SKM-1 (cell line): ENCODE data around the gene KRTDAP.
"Not testable (repeated sequence)": the region's sequence is repeated elsewhere in the genome, so short reads cannot be mapped to it uniquely, and the experiment has no call there.

Source experiments
- DNase-seq: peaks from one replicate; lab custom pipeline; 2025; ENCODE audit not compliant: unreplicated experiment; lab: John Stamatoyannopoulos, UW

KRTDAP gene

DNA sequence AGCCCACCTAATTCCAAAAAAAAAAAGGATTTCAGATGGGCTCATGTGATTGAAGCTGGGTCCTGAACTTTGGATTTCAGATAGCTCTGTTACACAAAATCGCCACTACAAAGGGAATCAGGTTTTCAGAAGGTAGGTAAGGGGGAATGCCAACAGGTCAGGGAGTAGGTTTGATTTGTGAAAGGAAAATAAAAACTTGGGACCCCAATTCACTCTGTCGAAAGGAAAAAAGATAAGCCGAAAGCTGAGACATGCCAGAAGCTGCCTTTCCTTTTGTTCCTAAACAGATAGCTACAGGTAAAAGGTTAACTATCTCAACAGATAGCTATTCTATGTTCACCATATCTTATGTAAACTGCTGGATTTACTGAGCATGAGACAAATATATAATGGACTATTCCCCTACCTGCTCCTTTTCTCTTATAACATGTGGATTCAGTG, 4.0 kb downstream of the KRTDAP start:
- DNase-seq: no peak

DNA sequence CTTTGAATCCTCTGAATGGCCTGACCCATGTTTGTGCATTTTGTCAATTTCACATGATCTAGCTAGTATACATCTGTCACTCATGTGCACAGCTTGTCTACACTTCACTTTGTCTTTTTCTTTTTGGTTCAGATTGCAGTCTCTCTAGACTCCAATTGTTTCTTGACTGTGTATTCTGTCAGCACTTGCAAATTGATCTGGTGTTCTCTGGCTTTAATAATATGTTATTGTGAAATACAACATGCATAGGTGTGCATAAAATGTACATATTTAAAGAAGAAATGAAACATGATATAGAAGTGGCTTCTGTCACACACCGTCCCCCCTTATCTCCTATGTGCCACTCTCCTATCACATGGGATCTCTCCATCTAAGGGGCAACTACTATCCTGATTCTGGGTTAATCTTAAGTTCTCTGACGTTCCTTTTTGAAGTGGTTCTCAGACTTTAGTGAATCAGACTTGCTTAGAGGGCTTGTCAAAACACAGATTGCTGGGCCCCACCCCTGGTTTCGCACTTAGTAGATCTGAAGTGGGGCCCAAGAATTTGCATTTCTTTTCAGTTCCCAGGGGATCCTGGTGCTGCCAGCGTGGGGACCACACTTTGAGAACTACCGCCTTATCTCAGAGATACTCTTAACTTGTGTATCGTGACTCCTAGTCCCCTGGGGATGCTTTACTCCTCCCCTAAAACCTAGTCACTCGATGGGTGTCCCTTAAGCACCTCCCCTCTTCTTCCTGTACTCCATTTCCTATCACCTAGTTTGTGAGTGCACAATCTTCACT, 5.8 kb downstream of the KRTDAP start:
- no peak for DNase-seq

DNA sequence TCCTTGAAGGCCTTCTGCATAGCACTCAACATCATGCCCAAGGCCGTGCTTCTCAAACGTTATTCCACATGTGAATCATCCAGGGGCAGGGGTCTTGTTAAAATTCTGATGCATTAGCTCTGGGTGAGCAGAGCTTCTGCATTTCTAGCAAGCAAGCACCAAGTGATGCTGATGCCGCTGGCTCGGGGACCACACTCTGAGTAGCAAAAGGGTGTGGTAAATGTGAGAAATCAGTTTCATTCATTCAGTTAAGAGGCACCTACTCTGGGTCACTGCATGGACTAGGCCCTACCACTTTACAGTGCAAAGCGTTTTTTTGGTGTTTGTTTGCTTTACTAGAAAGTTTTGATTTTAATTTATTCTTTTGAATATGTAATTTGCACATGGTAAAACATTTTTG, 7.2 kb downstream of the KRTDAP start:
- no peak for DNase-seq

DNA sequence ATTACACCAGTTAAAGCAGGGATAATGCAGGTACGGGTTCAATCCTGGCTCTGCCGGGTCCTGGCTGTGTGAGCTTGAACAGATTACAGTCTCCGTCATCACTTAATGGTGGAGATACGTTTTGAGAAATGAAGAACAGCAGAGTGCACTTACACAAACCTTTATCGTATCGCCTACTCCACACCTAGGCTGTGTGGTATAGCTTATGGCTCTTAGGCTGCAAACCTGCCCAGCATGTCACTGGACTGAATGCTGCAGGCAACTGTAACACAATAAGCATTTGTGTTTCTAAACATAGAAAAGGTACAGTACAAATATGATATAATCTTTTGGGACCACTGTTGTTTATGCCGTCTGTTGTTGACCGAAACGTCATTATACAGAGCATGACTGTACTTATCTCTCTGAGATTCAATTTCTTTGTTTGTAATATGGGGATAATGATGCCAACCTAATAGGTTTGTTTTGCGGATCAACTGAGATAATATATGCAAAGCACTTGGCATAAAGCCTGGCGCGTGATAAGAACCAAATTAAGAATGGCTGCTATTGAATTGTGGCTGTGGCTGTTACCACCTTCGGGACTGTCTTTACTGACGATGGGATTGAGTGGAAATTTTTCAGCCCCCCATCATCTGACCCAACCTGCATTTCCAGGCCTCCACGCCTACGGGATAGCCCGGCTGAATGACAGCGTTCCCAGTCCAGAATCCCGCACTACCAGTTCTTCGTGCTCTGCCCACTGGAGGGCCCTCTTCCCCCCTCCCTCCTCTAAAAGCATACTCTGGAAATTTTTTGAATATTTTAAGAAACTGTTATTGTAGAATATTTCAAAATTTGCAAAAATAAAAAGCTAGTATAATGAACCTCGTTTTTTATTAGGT, 11.2 kb downstream of the KRTDAP start:
- no peak for DNase-seq

DNA sequence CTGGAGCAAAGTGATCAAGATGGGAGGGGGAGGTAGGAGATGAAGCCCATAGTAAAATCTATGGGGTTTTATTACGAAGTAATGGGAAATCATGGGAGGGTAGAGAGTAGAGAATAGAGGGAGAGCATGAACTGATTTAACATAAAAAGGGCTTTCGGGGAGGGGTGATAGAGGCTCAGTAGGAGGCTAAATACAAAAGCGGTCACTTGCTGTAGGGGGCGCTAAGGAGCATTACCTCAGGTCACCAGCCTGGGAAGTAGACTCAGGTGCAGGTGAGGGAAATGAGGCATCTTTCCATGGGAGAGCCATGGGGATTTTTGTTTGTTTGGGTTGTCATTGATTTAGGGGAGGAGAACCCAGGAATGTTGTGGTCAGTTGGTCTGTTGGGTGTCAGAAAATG, 14.1 kb downstream of the KRTDAP start:
- no peak for DNase-seq

DNA sequence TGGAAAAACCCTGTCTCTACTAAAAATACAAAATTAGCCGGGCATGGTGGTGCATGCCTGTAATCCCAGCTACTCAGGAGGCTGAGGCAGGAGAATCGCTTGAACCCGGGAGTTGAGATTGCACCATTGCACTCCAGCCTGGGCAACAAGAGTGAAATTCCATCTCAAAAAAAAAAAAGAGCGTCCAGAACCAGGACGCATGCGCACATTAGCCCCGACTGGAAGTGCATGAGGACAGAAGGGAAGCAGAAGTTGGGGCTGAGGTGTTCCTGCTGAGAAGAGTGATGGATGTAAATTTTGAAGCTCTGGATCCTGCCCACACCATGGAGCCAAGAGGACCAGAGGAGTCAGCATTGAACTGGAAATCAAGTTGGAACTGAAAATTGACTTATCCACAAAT, 15.7 kb downstream of the KRTDAP start:
- not testable (repeated sequence) for DNase-seq

DNA sequence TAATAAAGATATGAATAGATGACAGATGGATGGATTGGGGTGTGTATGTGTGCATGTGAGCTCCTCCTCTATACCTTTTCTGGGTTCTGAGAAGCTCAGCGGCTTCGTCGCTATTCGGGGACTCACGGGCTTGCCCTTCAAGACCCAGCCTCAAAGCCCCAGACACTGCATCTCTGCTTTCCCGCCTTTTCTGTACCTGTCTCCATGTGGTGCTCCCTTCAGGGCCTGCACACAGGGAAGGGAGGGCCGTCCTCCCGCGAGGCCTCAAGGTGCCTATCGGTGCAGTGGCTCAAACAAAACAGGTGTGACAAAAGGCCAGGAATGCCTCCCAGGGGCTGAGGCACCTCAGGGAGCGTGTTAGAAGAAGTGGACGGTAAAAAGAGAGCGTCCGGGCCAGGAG, 16.2 kb downstream of the KRTDAP start:
- DNase-seq: no peak

DNA sequence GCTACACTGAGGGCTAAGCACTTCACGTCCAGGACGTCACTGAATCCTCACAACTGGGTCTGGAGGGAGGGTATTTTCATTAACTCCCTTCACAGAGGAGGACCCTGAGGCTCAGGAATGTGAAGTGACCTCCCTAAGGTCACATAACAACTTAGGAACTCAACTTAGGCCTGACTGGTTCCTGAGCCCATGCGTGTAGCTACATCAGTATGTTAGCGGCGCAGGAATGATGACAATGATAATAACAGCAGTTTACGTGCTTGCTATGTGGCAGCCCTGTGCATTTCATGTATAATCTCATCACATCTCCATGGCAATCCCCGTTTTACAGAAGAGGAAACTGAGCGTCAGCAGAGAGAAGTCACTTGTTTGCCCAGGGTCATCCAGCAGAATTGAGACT, 18.3 kb downstream of the KRTDAP start:
- no peak for DNase-seq

DNA sequence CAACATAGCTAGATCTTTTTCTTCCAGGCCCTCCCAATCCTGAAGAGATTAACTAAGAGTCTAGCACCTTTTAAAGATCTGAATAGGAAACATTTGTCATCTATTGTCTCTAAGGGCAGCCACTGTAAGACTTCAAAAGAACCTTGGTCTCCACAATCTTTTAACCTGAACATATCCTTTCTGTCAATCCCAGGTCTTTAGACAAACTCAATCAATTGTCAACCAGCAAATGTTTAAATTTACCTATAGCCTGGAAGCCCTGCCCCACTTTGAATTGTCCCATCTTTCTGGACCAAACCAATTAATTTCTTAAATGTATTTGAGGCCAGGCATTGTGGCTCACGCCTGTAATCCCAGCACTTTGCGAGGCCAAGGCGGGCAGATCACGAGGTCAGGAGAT, 19.2 kb downstream of the KRTDAP start:
- DNase-seq: not testable (repeated sequence)

DNA sequence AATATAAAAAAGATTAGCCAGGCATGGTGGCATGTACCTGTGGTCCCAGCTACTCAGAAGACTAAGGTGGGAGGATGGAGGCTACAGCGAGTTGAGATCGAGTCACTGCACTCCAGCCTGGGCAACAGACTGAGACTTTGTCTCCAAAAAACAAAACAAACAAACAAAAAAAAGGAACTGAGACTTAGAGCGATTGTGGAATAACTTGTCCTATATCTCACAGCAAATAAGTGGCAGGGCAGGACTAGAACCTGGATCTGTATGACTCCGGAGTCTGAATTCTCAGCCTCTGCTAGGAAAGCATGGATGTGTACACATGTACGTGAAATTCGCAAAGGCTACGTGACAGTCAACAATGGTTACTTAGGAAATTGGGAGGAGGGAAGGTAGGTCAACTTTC, 20.1 kb downstream of the KRTDAP start:
- DNase-seq: no peak

DNA sequence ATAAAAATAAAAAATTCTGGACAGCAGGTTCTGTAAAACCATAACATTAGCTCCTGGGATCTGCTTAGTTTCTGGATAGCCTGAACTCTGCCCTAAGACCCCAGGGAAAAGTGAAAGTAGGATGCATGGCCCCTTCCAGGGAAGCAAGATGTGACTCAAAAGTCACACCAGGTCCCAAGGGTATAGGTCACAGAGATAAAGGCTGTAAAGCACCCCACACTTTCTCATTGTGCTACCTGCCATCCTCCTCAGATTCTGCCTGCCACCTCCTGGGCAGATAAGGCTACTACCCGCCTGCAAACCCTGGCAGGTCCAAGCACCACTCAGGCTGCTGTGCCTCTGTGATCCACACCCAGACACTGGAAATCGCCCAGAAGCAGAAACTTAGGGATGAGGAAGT, 21.6 kb downstream of the KRTDAP start:
- DNase-seq: peak; percentile 16

DNA sequence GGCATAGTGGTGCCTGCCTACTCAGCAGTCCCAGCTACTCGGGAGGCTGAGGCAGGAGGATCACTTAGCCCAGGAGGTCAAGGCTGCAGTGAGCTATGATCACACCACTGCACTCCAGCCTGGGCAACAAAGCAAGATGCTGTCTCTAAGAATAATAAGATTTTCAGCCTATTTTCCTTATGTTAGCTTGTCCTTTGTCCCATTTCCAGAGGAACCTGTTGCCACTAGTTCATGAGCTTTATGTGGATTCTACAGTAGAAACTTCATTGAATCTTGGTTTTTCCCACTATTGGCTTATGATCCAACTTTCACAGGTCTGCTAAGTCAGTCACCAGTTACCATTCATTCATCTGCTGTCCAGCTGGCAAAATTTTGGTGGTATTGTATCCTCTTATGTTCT, 24.0 kb downstream of the KRTDAP start:
- DNase-seq: no peak

DNA sequence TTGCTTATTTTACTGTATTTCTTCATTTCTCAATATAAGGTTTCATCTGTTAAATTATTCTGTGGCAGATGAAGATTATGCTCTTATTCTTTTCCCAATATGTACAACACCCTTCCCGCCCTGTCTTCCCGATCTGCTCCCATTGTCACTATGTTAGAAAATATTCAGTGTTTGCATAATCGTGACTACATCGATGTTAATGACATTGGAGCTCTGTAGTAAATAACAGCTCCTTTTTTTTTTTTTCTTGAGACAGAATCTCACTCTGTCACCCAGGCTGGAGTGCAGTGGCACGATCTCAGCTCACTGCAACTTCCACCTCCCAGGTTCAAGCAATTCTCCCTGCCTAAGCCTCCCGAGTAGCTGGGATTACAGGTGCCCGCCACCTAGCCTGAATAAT, 27.3 kb downstream of the KRTDAP start:
- not testable (repeated sequence) for DNase-seq

DNA sequence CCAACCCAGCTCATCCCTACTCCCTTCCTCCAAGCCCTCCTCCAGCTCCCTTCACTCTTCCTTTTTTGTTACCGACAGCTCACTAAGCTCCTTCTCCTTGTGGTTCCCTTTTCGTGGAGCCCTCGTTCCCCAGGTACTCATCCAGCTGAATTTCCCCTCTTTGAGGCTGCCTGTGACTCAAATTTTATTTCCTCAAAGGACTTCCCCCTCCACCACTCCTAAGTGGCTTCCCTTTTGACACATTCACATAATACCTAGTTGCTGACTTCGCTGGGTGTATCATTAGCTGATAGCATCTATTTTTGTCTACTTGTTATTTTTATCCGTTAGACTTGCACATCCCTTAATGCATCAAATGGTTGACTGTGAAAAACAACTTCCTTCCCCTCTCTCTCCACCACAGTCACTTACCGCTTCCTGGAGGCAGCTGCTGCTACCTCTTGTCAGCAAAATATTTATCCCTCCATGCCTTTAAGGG, 27.7 kb downstream of the KRTDAP start:
- peak; percentile 89 for DNase-seq

DNA sequence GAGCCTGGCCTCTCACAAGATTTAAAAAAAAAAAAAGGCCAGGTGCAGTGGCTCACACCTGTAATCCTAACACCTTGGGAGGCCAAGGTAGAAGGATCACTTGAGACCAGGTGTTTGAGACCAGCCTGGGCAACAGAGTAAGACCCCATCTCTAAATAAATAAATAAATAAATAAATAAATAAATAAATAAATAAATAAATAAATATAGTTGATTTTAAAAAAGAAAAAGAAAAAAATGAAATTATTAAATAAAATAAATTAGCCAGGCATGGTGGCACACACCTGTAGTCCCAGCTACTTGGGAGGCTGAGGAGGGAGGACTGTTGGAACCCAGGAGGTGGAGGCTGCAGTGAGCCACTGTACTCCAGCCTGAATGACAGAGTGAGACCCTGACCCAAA, 28.5 kb downstream of the KRTDAP start:
- not testable (repeated sequence) for DNase-seq

DNA sequence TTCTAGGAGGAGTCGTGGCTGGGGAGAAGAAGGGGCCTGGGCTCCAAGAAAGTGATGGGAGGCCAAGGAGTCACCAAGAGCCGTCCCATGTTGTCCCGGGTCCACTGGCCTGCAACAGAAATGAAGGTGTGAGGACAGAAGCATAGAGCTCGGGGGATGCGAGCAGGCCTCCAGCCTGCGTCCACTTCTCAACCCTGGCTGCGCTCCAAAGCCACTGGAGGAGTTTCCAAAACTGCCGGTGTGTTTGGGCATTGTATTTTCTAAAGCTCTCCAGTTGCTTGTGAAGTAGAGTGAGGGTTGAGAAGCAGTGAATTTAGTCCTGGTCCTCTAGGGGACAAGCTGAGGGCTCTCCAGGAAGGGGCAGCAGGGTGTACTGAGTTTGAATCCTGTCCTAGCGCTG, 29.2 kb downstream of the KRTDAP start:
- no peak for DNase-seq

DNA sequence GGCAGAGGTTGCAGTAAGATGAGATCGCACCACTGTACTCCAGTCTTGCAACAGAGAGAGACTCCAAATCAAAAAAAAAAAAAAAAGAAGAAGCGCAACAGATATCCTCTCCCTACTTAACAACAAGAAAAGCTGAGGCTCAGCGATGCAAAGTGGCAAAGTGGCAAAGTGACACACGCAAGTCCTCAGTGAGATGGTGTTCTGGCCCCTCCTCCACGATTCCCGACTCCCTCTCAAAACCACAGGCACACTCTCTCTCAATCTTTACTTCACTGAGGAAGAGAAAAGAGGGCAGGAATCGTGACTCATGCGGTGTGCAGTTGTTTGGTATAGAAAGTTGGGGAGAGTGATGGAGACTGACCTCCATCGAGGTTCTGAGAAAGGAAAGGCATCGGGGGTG, 29.7 kb downstream of the KRTDAP start:
- no peak for DNase-seq

DNA sequence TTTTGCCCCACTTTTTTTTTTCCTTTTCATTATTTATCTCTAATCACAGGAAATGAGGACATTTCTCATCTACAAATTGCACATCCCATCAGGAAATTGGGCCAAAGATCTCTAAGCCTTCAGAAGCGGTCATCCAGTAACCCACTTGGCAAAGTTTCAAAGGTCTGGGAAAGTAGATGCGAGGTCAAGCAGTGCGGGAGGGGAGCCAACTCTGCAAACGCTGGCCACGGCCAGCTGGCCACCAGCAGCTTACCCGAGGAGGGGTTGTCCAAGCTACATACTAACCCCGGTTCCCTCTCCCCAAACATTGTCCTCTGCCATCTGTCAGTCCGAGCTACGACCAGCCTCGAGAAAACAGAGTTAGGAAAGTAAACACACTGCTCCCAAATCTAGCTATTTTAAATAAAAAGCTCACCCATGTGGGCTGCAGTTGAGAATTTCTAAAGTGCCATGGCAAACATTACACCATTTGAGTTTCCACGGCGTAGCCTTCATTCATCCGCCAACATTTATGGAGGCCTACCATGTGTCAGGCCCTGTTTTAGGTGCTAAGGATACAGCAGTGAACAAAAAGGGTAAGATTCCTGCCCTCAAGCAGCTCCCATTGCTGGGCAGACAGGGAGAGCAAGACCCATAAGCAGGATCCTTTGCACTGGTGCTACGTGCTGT, 30.7 kb downstream of the KRTDAP start:
- no peak for DNase-seq

DNA sequence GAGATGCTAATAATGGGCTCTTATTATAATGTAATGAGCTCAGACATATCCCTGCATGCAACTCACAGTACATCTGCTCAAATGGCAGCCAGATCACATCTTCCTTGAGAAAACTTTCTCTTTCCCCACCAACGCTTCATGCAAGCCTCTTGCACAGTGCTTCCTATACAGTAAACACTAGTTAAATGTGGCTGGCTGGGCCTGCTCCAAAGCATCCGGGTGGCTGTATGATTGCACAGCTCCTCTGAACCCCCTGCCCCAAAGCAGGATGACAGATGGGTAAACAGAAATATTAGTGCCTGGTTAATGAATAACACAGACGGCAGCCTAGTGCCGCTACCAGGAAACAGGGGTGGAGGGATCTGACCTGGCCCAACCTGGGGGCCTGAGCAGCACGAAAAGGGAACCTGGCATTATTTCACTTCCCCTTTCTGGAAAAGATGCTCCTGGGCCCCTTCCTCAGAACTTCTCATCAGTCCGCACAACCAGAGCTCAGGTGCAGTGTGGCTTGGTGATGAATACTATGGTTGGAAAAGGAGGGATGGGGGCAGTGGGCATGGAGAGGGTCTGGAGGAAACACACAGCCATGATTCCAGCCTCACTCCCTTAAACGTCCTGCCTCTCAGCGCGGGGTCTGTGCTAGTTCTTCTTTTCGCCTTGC, 31.4 kb downstream of the KRTDAP start:
- peak; percentile 64 for DNase-seq

DNA sequence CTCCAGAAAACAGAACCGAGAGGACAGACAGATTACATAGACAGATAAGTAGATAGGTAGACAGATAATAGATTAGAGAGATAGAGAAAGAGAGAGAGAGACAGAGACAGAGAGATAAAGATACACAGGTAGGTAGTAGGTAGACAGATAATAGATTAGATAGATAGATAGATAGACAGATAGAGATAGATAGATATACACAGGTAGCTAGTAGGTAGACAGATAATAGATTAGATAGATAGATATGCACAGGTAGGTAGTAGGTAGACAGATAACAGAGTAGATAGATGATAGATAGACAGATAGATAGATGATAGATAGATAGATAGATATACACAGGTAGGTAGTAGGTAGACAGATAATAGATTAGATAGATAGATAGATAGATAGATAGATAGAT, 32.1 kb downstream of the KRTDAP start:
- DNase-seq: no peak

DNA sequence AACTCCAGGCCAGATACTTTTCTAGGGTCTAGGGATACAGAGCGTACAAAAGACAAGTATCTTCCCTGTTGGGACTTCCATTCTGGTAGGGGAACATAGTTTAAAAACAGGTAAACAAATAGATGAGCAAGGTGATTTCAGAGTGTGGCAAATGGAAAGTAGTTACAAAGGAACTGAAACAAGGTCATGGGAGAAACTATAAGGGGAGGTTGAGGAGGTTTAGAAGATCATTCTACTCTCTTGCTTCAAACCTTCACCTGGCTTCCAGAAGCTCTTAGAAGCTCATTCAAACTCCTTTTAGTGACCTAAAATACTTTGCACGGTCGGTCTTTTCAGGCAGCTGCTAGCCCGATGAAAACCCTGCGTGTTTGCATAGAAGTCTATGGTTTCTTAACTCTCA, 33.1 kb downstream of the KRTDAP start:
- no peak for DNase-seq
